CD4-positive, alpha-beta T cell treated with Interleukin-17A for 4 hours (primary cell): ENCODE data around the gene NDUFS2.
"Not testable (repeated sequence)": the region's sequence is repeated elsewhere in the genome, so short reads cannot be mapped to it uniquely, and the experiment has no call there.

ENCODE experiments used
- DNase-seq: peaks from one replicate; pipeline ENCODE4 v3.0.0-alpha.2; 2020; ENCODE audit warnings: mixed read lengths

Gene NDUFS2

DNA sequence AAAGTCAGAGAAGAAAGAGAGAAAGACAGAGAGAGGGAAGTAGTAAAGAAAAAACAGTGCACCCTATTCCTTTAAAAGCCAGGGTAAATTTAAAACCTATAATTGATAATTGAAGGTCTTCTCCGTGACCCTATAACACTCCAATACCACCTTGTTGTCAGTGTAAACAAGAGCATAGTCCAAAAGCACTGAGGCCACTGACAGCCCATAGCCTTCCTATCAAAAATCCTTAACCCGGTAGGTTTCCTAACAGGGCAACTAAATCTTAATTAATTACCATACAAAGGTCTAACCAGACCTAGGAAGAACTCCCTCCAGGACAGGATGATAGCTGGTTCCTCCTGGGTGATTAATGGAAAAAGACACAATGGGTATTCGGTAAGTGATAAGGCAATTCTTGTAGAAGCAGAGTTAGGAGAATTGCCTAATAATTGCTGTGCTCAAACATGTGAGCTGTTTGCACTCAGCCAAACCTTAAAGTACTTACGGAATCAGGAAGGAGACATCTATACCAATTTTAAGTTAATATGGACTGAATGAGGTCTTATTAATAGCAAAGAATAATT, 53.9 kb downstream of the NDUFS2 start:
- not testable (repeated sequence) for DNase-seq

DNA sequence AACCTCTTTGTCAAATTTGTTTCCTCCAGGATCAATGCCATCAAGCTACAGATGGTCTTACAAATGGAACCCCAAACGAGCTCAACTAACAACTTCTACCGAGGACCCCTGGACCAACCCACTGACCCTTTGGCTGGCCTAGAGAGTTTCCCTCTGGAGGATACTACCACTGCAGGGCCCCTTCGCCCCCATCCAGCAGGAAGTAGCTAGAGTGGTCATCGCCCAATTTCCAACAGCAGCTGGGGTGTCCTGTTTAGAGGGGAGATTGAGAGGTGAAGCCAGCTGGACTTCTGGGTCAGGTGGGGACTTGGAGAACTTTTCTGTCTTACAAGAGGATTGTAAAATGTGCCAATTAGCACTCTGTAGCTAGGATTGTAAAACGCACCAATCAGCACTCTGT, 54.9 kb downstream of the NDUFS2 start:
- DNase-seq = not testable (repeated sequence)

DNA sequence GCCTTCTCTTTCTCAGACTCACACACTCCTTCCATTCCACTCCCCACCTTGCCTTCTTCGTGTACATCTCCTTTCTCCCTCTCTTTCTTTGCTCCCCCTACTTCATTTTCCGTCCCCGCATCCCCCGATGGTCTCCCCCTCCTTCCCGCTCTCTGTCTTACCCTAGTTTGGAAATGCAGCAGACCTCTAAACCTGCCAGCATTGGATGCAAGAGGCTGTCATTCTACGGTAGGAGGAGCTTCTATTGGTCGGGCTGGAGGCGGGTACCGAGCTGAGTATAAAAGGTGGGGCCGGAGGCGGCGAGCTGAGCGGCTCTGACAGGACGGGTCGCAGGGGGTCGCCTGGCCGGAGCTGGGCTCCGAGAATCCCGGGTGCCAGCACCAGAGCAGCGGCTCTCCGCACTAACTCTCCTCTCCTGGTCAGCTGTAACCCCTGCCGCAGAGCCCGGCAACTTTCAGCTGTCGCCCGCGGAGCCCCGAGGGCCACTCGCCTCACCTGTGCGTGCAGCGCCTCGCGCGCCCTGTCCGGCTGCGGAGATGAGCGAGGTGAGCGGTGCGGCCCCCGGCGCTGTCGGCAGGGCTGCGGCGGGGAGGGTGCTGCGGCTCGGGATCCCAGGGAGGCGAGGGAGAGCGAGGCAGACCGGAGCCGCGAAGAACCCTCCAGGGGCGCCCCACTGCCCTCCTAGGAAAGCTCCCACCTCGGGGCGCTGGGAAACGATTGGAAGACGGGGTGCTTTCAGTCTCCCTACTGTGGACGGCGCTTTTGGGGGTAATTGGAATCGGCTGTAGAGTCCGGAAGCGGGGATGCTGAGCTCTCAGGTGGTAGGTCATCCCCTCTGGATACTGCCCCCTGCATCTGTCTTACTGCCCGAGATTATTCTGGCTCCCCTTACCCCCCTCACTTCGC, 56.5 kb downstream of the NDUFS2 start, which contains the start of gene PCP4L1:
PCP4L1 (plus strand) TSS at position 307 of the 906 bp plus-strand sequence; CDS start at position 537, 230 bp downstream.
- DNase-seq = peak; percentile 35

GRCh38 chr1:161259345-161259702, 57.2 kb downstream of the NDUFS2 start:
- no peak for DNase-seq

- no peak for DNase-seq
Measured at GRCh38 chr1:161259765-161260164, 57.6 kb downstream of the NDUFS2 start.

DNA sequence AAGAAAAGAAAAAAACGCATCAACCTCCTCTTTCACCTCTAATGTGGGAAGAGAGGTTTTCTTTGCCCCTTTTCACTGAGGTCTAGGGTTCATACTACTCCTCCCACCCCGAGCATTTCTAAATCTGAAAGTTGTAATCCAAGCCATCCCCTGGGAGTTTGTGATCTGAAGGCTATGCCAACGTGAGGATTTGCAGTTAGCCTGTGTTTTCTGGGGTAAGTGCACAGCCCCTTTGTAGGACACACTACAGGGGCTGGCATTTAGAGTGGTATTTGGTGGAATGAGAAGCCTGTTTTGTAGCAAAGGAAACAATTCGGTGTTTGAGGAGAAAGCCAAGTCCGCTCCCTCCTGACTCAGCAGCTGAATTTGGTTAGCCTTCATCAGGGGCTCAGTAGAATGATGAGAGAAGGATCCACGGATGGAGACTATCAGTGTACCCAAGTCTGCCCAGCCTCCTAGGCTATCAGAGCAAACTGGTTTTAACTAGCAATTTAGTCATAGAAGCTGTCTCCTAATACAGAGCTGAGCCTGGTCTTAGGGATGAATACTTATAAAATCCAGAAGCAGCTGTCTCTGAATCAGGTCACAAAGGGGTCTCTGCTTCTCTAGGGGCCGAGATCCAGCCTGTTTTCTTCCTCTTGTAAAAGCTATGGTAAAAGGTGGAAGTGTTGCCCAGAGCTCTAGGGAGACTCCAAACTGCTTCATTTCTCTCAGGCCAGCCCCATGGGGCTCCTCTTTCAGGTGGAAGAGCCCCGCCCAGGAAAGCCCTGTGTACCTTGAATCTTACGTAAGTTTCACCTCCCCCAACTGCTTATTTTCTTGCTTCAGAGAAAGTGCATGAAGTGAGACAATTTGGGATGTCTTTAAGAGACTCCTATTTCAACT, 58.5 kb downstream of the NDUFS2 start:
- no peak for DNase-seq

GRCh38 chr1:161261261-161262235, 59.4 kb downstream of the NDUFS2 start:
- no peak for DNase-seq
